ENCODE data around the gene CORO2A. TPM values are rescaled to one million over a fixed set of nuclear protein-coding genes. Genes with fewer than 3 reads are reported as not detected.

The CORO2A gene
- total RNA-seq, 1 experiment from 2014 or later: 1.7 TPM

DNA sequence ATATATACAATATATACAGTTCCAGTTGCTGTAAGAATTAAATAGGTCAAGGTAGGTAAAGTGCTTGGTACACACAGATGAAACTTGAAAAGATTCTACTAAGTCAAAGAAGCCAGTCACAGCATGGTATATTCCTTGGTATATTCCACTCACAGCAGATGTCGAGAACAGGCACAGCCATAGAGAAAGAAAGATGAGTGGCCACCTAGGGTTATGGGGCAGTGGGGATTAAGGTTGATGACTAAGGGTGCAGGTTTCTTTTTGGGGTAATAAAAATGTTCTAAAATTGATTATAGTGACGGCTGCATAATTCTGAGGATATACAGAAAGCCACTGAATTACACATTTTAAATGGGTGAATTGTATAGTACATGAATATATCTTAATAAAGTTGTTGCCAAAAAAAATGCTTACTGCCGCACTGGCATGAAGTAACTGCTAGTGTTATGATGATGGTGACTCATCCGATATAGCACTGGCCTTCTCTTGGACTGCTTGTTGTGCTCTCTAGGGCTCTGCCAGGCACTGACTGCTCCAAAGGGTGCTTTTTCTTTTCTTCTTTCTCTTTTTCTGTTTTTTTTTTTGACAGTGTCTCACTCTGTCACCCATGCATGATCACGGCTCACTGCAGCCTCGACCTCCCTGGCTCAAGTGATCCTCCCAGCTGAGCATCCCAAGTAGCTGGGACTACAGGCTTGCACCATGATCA is 39.5 kb upstream of the CORO2A start:
- H3K79me2 ChIP-seq (ENCODE audit: low read length): no peaks in the 10 kb centered on the region
- no peak overlapping the region for H3K4me2 ChIP-seq (ENCODE audit: low read depth, low read length, poor library complexity, severe bottlenecking)
- H3K9me2 ChIP-seq (replicated peaks; ENCODE audit: insufficient read depth, low read length): no peaks in the 10 kb centered on the region
- H3K9ac ChIP-seq (ENCODE audit: low read length): no peak overlapping the region
- no peaks in the 10 kb centered on the region for H3K36me3 ChIP-seq (ENCODE audit: insufficient read depth, low read length)
- H3K4me1 ChIP-seq (ENCODE audit: low read length): no peaks in the 10 kb centered on the region
- no peaks in the 10 kb centered on the region for H3K9me3 ChIP-seq (ENCODE audit: low read length)
- H3K27me3 ChIP-seq (ENCODE audit: low read length): no peaks in the 10 kb centered on the region
- no peak overlapping the region for H2AFZ ChIP-seq (ENCODE audit: low read length)
- no peak for DNase-seq
- no peaks in the 10 kb centered on the region for H4K20me1 ChIP-seq (ENCODE audit: insufficient read depth, low read depth, low read length)
- H3K4me3 ChIP-seq (ENCODE audit: low read length): no peak overlapping the region
- no peak overlapping the region for H3K27ac ChIP-seq (ENCODE audit: low read length)

DNA sequence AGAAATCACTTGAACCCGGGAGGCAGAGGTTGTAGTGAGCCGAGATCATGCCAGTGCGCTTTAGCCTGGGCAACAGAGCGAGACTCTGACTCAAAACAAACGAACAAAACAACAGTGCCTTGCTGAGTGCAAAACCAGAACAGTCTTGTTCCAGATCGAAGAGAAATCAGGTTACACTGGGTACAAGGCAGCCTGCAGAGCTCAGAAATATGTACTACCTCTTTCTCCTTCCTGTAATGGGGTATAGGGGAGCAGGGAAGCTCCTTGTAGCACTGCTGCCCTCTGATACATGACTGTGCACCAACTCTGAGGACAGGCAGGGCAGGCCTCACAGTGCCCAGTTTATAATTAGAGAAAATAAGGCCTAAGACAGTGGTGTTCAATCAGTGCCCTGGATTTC is 38.4 kb upstream of the CORO2A start:
- H3K36me3 ChIP-seq (ENCODE audit: insufficient read depth, low read length): no peaks in the 10 kb centered on the region
- no peaks in the 10 kb centered on the region for H3K9me2 ChIP-seq (replicated peaks; ENCODE audit: insufficient read depth, low read length)
- no peaks in the 10 kb centered on the region for H3K27me3 ChIP-seq (ENCODE audit: low read length)
- H3K9me3 ChIP-seq (ENCODE audit: low read length): no peaks in the 10 kb centered on the region
- H3K79me2 ChIP-seq (ENCODE audit: low read length): no peaks in the 10 kb centered on the region
- H3K4me3 ChIP-seq (ENCODE audit: low read length): no peak overlapping the region
- no peak overlapping the region for H3K9ac ChIP-seq (ENCODE audit: low read length)
- H4K20me1 ChIP-seq (ENCODE audit: insufficient read depth, low read depth, low read length): no peaks in the 10 kb centered on the region
- no peak overlapping the region for H3K27ac ChIP-seq (ENCODE audit: low read length)
- no peak for DNase-seq
- no peak overlapping the region for H3K4me2 ChIP-seq (ENCODE audit: low read depth, low read length, poor library complexity, severe bottlenecking)
- H3K4me1 ChIP-seq (ENCODE audit: low read length): no peaks in the 10 kb centered on the region
- H2AFZ ChIP-seq (ENCODE audit: low read length): no peak overlapping the region

DNA sequence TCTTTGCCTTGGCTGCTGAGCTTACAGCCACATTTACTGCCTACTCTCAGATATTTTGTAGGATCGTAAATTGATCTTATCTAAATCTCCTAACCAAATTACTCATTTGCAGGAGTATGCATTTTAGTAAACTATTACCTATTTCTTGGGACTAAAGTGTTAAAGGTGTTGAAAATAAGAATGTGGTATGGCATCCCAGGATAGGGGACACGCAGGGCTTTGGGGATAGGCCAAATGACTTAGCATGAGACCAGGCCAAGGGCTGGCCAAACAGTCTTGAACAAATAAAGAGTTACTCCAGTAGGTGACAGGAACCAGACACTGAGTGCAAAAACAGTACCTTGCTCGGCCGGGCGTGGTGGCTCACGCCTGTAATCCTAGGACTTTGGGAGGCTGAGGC is 37.9 kb upstream of the CORO2A start:
- Histone ChIP-seq H3K27ac (ENCODE audit: low read length) (no peak overlapping the region), H3K4me1 (ENCODE audit: low read length) (no peaks in the 10 kb centered on the region), H4K20me1 (ENCODE audit: insufficient read depth, low read depth, low read length) (no peaks in the 10 kb centered on the region), H3K9me2 (replicated peaks; ENCODE audit: insufficient read depth, low read length) (no peaks in the 10 kb centered on the region), H3K27me3 (ENCODE audit: low read length) (no peaks in the 10 kb centered on the region), H3K4me2 (ENCODE audit: low read depth, low read length, poor library complexity, severe bottlenecking) (no peak overlapping the region), H3K36me3 (ENCODE audit: insufficient read depth, low read length) (no peaks in the 10 kb centered on the region), H3K9me3 (ENCODE audit: low read length) (no peaks in the 10 kb centered on the region), H3K4me3 (ENCODE audit: low read length) (no peak overlapping the region), H3K79me2 (ENCODE audit: low read length) (no peaks in the 10 kb centered on the region), H3K9ac (ENCODE audit: low read length) (no peak overlapping the region), H2AFZ (ENCODE audit: low read length) (no peak overlapping the region)
- no peak for DNase-seq

DNA sequence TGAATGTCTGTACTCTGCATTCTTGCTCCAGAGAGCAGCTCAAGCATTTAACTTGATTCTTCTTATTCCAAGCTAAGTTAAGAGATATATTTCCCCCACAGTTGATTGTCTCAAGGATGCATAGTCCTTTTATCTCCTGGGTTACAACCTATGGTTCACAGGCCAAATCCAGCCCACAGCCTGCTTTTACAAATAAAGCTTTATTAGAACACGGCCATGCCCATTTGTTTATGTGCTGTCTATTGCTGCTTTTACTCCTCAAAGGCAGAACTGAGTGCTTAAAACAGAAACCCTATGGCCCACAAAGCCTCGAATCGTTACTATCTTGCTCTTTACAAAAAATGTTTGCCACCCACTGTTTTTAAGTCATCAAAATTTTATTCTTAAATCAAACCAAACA is 37.2 kb upstream of the CORO2A start:
- Histone ChIP-seq H3K9ac (ENCODE audit: low read length) (no peak overlapping the region), H3K27me3 (ENCODE audit: low read length) (no peaks in the 10 kb centered on the region), H3K36me3 (ENCODE audit: insufficient read depth, low read length) (no peaks in the 10 kb centered on the region), H3K27ac (ENCODE audit: low read length) (no peak overlapping the region), H2AFZ (ENCODE audit: low read length) (no peak overlapping the region), H3K79me2 (ENCODE audit: low read length) (no peaks in the 10 kb centered on the region), H3K4me3 (ENCODE audit: low read length) (no peak overlapping the region), H3K9me3 (ENCODE audit: low read length) (no peaks in the 10 kb centered on the region), H3K4me2 (ENCODE audit: low read depth, low read length, poor library complexity, severe bottlenecking) (no peak overlapping the region), H4K20me1 (ENCODE audit: insufficient read depth, low read depth, low read length) (no peaks in the 10 kb centered on the region), H3K4me1 (ENCODE audit: low read length) (no peaks in the 10 kb centered on the region), H3K9me2 (replicated peaks; ENCODE audit: insufficient read depth, low read length) (no peaks in the 10 kb centered on the region)
- DNase-seq: no peak

DNA sequence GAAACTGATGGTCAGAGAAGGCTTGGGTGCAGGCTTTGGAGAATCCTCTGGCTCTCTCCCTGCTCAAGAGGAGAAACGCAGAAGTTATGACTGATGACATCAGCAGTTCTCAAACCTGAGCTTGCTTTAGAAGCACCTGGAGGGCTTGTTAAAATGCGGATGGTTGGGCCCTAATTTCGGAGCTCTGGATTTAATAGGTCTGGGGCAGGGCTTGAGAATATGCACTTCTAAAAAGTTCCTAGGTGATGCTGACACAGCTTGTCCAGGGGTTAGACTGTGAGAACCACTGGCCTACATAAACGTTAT is 36.6 kb upstream of the CORO2A start:
- H3K36me3 ChIP-seq (ENCODE audit: insufficient read depth, low read length): no peaks in the 10 kb centered on the region
- H2AFZ ChIP-seq (ENCODE audit: low read length): no peak overlapping the region
- no peak for DNase-seq
- no peaks in the 10 kb centered on the region for H4K20me1 ChIP-seq (ENCODE audit: insufficient read depth, low read depth, low read length)
- no peaks in the 10 kb centered on the region for H3K27me3 ChIP-seq (ENCODE audit: low read length)
- no peaks in the 10 kb centered on the region for H3K9me2 ChIP-seq (replicated peaks; ENCODE audit: insufficient read depth, low read length)
- no peak overlapping the region for H3K27ac ChIP-seq (ENCODE audit: low read length)
- no peaks in the 10 kb centered on the region for H3K9me3 ChIP-seq (ENCODE audit: low read length)
- no peak overlapping the region for H3K4me3 ChIP-seq (ENCODE audit: low read length)
- no peaks in the 10 kb centered on the region for H3K79me2 ChIP-seq (ENCODE audit: low read length)
- H3K9ac ChIP-seq (ENCODE audit: low read length): no peak overlapping the region
- no peak overlapping the region for H3K4me2 ChIP-seq (ENCODE audit: low read depth, low read length, poor library complexity, severe bottlenecking)
- no peaks in the 10 kb centered on the region for H3K4me1 ChIP-seq (ENCODE audit: low read length)

DNA sequence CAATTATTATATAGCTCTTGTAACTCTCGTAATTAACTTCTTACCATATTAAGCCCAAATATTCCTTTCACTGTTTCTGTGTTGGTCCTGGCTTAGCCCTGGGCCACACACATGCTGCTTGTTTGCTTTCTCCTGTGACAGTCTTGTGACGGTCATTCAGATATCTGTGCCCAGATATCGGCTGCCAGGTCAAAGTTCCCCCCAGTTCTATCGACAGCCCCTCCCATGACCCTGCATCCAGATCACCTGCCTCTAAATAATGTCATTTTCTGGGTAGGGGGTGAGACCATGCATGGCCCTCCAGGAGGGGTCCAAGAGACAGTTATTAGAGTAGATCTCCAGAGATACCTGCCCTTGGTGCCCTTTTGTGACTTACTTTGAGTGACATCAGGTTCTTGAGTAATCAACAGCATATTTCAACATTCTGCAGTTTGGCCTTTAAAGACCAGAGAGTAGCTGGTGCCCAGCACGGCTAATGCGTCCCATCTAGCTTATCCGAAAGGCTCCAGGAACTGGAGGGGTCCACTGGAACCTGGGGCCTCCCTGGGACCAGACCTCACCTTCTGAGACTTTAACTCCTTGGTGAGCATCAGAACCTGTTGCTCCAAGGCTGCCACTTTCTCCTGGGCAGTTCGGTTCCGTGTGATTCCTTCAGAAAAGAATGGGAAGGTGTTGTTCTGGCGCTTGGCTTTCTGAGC is 36.1 kb upstream of the CORO2A start:
- Histone ChIP-seq H3K9me3 (ENCODE audit: low read length) (no peaks in the 10 kb centered on the region), H3K4me1 (ENCODE audit: low read length) (no peaks in the 10 kb centered on the region), H3K79me2 (ENCODE audit: low read length) (no peaks in the 10 kb centered on the region), H3K9me2 (replicated peaks; ENCODE audit: insufficient read depth, low read length) (no peaks in the 10 kb centered on the region), H2AFZ (ENCODE audit: low read length) (no peak overlapping the region), H3K4me2 (ENCODE audit: low read depth, low read length, poor library complexity, severe bottlenecking) (no peak overlapping the region), H3K27ac (ENCODE audit: low read length) (no peak overlapping the region), H3K27me3 (ENCODE audit: low read length) (no peaks in the 10 kb centered on the region), H4K20me1 (ENCODE audit: insufficient read depth, low read depth, low read length) (no peaks in the 10 kb centered on the region), H3K9ac (ENCODE audit: low read length) (no peak overlapping the region), H3K36me3 (ENCODE audit: insufficient read depth, low read length) (no peaks in the 10 kb centered on the region), H3K4me3 (ENCODE audit: low read length) (no peak overlapping the region)
- no peak for DNase-seq

DNA sequence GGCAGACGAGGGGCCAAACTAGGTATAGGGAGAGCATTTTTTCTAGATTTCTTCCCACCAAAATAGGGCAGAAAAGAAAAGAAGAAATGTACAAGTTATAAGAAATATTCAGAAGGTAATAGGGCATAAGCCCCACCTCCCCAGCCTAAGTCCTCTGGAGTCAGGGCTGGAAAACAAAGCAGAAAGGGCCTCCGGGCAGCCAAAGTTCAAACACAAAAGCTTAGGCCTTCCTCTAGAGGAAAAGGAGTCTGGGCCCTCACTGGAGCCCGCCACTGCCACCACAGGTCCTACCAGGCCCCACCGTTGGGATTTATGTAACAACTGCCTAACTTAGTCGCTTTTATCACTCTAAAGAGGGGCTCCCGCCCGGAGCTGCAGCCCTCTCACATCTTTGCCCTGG is 35.4 kb upstream of the CORO2A start:
- Histone ChIP-seq H3K79me2 (ENCODE audit: low read length) (no peaks in the 10 kb centered on the region), H3K9me2 (replicated peaks; ENCODE audit: insufficient read depth, low read length) (no peaks in the 10 kb centered on the region), H3K9ac (ENCODE audit: low read length) (no peak overlapping the region), H3K4me1 (ENCODE audit: low read length) (no peaks in the 10 kb centered on the region), H3K27ac (ENCODE audit: low read length) (no peak overlapping the region), H3K4me2 (ENCODE audit: low read depth, low read length, poor library complexity, severe bottlenecking) (no peak overlapping the region), H3K36me3 (ENCODE audit: insufficient read depth, low read length) (no peaks in the 10 kb centered on the region), H3K27me3 (ENCODE audit: low read length) (no peaks in the 10 kb centered on the region), H3K9me3 (ENCODE audit: low read length) (no peaks in the 10 kb centered on the region), H2AFZ (ENCODE audit: low read length) (no peak overlapping the region), H4K20me1 (ENCODE audit: insufficient read depth, low read depth, low read length) (no peaks in the 10 kb centered on the region), H3K4me3 (ENCODE audit: low read length) (no peak overlapping the region)
- no peak for DNase-seq

DNA sequence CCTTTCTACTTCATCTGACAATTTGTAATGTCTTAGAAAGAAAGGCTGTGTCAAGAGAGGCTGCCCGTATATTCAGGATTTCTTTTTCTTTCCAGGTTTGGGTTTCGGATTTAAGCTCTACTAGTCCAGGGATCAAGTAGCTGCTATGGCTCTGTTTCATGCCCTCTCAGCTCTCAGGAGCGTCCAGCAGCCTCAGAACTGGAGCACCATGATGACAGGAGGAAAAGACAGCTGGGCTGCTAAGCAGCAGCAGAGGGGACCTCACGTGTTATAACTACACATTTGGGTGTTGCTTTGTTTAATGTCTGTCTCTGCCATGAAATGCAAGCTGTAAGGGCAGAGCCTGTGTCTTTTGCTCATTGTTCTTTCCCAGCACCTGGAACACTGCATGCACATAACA is 34.5 kb upstream of the CORO2A start:
- no peak for DNase-seq
- Histone ChIP-seq H3K4me1 (ENCODE audit: low read length) (no peaks in the 10 kb centered on the region), H4K20me1 (ENCODE audit: insufficient read depth, low read depth, low read length) (no peaks in the 10 kb centered on the region), H3K79me2 (ENCODE audit: low read length) (no peaks in the 10 kb centered on the region), H3K4me2 (ENCODE audit: low read depth, low read length, poor library complexity, severe bottlenecking) (no peak overlapping the region), H3K4me3 (ENCODE audit: low read length) (no peak overlapping the region), H3K9ac (ENCODE audit: low read length) (no peak overlapping the region), H3K36me3 (ENCODE audit: insufficient read depth, low read length) (no peaks in the 10 kb centered on the region), H2AFZ (ENCODE audit: low read length) (no peak overlapping the region), H3K27me3 (ENCODE audit: low read length) (no peaks in the 10 kb centered on the region), H3K9me3 (ENCODE audit: low read length) (no peaks in the 10 kb centered on the region), H3K9me2 (replicated peaks; ENCODE audit: insufficient read depth, low read length) (no peaks in the 10 kb centered on the region), H3K27ac (ENCODE audit: low read length) (no peak overlapping the region)

Measured in Karpas-422 (cell line).